ENCODE results near the gene ACY1. TPM values are rescaled to one million over a fixed set of nuclear protein-coding genes. Genes with fewer than 3 reads are reported as not detected.

ACY1 gene
- polyA plus RNA-seq, 1 experiment = 55.7 TPM

DNA sequence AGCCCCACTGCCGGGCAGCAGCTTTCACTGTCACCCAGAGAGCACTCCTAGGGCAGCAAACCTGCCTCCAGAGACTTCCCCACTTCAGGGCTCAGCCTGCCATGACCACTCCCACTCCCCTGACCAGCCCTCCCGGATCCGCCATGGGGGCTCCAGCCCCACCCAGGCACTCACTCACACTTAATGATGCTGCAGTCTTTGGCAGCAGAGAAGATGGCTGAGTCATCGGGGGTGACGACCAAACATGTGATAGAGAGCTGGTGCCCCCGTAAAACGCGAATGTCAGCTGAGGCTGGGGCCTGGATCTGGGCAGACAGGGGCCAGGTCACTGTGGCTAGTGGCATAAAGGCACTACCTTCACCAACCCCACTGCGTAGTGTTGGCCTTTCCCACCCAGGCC, 46.3 kb upstream of the ACY1 start:
- Histone ChIP-seq H3K27me3 (ENCODE audit: control insufficient read depth, insufficient read depth, low read length) (no peaks in the 10 kb centered on the region), H3K4me3 (ENCODE audit: low read depth, low read length) (no peak overlapping the region), H3K36me3 (ENCODE audit: control insufficient read depth, insufficient read depth, low read length) (peaks cover 39% of the 10 kb centered on the region)
- ChIA-PET CTCF (interaction anchor here (3.3 kb wide), 1 partner anchor 37 kb away, joined by 10 read pairs; the partner anchor contains the start of gene ABHD14B), POLR2A (no interaction called here)
- no peak for DNase-seq (ENCODE audit: low read depth)
- TF ChIP-seq, protein P1, sequence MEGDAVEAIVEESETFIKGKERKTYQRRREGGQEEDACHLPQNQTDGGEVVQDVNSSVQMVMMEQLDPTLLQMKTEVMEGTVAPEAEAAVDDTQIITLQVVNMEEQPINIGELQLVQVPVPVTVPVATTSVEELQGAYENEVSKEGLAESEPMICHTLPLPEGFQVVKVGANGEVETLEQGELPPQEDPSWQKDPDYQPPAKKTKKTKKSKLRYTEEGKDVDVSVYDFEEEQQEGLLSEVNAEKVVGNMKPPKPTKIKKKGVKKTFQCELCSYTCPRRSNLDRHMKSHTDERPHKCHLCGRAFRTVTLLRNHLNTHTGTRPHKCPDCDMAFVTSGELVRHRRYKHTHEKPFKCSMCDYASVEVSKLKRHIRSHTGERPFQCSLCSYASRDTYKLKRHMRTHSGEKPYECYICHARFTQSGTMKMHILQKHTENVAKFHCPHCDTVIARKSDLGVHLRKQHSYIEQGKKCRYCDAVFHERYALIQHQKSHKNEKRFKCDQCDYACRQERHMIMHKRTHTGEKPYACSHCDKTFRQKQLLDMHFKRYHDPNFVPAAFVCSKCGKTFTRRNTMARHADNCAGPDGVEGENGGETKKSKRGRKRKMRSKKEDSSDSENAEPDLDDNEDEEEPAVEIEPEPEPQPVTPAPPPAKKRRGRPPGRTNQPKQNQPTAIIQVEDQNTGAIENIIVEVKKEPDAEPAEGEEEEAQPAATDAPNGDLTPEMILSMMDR (IDR thresholded peaks at IDR 0.05; ENCODE audit: insufficient read depth, low read depth, low read length) = no peak

DNA sequence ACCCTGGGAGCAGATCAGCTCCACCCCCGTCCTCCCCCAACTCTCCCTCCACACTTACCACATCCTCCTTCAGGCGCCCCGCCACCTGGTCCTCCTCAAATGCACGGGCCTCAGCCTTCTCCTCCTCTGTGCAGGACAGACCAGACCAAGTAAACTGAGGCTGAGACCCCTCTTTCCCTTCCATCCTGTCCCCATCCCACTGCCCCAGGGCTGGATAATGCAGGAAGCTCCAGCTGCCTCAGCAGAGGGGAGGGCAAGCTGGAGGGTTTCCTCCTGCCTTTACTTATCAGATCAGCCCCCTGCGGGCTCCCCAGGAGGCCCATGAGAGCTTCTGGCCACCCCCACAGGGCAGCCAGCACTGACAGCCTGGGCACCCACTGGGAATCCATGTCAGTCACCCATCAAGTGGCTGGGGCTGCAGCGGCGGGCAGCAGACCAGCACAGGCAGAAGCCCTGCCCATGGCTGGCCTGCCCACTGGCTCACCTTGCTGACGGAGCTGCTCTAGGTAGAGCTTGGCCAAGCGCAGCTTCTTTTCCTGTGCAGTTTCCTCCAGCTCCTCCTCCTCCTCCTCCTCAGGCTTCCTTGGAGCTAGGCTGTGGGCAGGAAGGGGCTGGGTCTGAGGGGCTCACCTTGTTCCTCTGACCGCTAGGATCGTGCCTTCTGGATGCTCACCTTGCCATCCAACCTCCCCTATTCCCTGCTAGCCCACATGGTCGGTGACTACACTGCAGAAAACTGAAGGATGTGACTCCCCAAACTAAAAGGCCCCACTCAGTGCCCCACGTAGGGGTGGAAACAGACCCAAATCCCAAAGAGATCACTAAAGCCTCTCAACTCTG, 45.5 kb upstream of the ACY1 start:
- TF ChIP-seq, protein P1 (IDR thresholded peaks at IDR 0.05; ENCODE audit: insufficient read depth, low read depth, low read length) = no peak
- no peak for DNase-seq (ENCODE audit: low read depth)
- peaks cover 37% of the 10 kb centered on the region for H3K36me3 ChIP-seq (ENCODE audit: control insufficient read depth, insufficient read depth, low read length)
- no peak overlapping the region for H3K4me3 ChIP-seq (ENCODE audit: low read depth, low read length)
- ChIA-PET CTCF (interaction anchor here (3.3 kb wide), 1 partner anchor 36 kb away, joined by 10 read pairs; the partner anchor contains the start of gene ABHD14B), POLR2A (no interaction called here)
- H3K27me3 ChIP-seq (ENCODE audit: control insufficient read depth, insufficient read depth, low read length) = no peaks in the 10 kb centered on the region

DNA sequence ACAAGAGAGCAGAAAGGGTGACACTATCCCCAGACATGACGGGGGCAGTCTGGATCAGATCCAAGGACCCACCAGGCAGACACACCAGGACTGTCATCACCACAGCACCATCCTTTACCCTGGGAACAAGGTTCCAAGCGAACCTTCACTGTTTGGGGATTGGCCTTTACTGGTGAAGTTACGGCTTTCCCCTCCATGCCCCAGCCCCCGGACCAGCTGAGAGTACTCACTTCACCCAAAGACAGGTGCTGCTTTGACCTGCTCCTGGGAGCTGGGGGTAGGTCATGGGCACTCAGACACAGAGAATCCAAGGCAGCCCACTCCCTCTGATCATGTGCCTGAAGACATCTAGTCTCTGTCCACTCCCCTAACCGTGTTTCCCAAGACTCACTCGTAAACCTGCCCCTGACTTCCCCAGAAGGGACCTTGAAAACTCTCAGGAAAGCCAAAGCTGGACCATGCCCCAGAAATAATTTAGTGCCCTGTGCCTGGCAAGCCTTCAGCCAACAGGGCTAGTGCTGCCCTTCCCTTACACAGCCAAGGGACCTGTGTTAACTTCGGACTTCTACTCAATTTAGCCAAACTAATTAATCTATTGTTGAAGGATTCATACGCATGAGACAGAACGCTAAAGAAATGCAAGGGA, 44.4 kb upstream of the ACY1 start:
- H3K4me3 ChIP-seq (ENCODE audit: low read depth, low read length) = no peak overlapping the region
- POLR2A ChIA-PET = no interaction called here
- H3K36me3 ChIP-seq (ENCODE audit: control insufficient read depth, insufficient read depth, low read length) = peaks cover 30% of the 10 kb centered on the region
- TF ChIP-seq, protein P1 (IDR thresholded peaks at IDR 0.05; ENCODE audit: insufficient read depth, low read depth, low read length) = no peak
- CTCF ChIA-PET = interaction anchor here (0.9 kb wide), 1 partner anchor 35 kb away, joined by 3 read pairs; the partner anchor contains the start of gene ABHD14B
- no peak for DNase-seq (ENCODE audit: low read depth)
- H3K27me3 ChIP-seq (ENCODE audit: control insufficient read depth, insufficient read depth, low read length) = no peaks in the 10 kb centered on the region

DNA sequence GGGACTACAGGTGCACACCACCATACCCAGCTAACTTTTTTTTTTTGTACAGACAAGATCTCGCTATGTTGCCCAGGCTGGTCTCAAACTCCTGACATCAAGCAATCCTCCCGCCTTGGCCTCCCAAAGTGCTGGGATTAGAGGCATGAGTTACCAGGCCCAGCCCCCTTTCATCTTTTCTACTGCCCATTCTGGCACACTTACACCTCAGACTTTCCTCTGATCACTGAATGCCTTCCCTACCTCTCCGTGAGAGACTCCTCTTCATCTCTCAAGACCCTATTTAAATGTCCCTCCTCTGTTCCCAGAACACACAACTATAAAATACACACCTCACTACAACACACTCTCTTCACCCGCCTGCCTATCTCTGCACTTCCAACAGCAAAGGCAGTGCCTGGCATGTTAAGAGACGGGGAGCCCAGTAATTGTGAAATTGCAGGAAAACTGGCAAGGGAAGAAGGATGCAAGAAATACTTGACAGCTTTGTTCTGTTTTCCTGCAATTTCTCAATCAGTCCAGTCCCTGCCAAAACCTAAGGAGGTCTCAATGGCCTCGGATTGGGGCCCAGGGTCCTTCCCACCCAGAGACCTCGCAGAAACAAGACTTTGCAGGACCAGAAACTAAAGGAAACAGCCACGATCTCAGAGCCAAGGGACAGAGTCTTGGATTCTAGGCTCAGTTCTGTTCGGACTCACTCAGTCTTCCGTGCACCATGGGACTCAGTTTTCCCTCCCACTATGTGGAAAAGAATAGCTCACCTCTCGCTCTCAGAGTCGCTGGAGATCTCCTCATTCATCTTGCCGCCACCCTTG, 42.5 kb upstream of the ACY1 start:
- peak overlapping the region; percentile 63 for H3K4me3 ChIP-seq (ENCODE audit: low read depth, low read length)
- CTCF ChIA-PET = interaction anchor here (0.6 to 5.2 kb wide), 26 partner anchors 8 to 550 kb away, joined by 3 to 53 read pairs (median 5); partner anchors contain the start of genes ABHD14A, ABHD14B, ACY1 and GPR62
- no peak for DNase-seq (ENCODE audit: low read depth)
- no peaks in the 10 kb centered on the region for H3K27me3 ChIP-seq (ENCODE audit: control insufficient read depth, insufficient read depth, low read length)
- TF ChIP-seq, protein P1 (IDR thresholded peaks at IDR 0.05; ENCODE audit: insufficient read depth, low read depth, low read length) = no peak
- peaks cover 22% of the 10 kb centered on the region for H3K36me3 ChIP-seq (ENCODE audit: control insufficient read depth, insufficient read depth, low read length)
- POLR2A ChIA-PET = interaction anchor here (0.5 to 1.1 kb wide), 5 partner anchors 12 to 261 kb away, joined by 3 to 6 read pairs (median 3); partner anchors contain the start of gene RPL29
